Endothelial cell of umbilical vein (primary cell): ENCODE measurements around the gene DOK1. TPM values are rescaled to one million over a fixed set of nuclear protein-coding genes. Genes with fewer than 3 reads are reported as not detected.

Experiments
- BruUV-seq: library from RNA; stranded (reverse); fragments of 400-500 nt; replicated peaks from 2 replicates; lab custom pipeline; 2021; lab: Mats Ljungman, UMichigan
- CTCF ChIA-PET: fragments of 300-600, 350-600 bp; sonication (Branson Sonifier 250); formaldehyde crosslinking; loops from one replicate; lab custom pipeline; 2021; ENCODE audit warnings: antibody characterized with exemption, inconsistent platforms; lab: Charles Lee
- POLR2A ChIA-PET: fragments of 300-600, 350-600 bp; sonication (Branson Sonifier 250); formaldehyde crosslinking; loops from one replicate; lab custom pipeline; 2021; ENCODE audit warnings: antibody characterized with exemption, inconsistent platforms; lab: Charles Lee
- DNase-seq: peaks from one replicate; pipeline ENCODE4 v3.0.0-alpha.2; 2011; ENCODE audit warnings: low read depth, low spot score
- FAIRE-seq: peaks from 2 replicates; lab custom pipeline; 2011; peaks lifted over from hg19 to GRCh38; lab: Jason Lieb, UNC
- H2AFZ ChIP-seq: 2 replicates; pipeline ENCODE4 v1.6.0; 2012; ENCODE audit warnings: low read depth, low read length, control low read depth, inconsistent platforms
- H3K27ac ChIP-seq: 2 replicates; pipeline ENCODE4 v1.5.1; 2011; ENCODE audit warnings: low read depth, mild to moderate bottlenecking, control low read depth, low read length, moderate library complexity; ENCODE audit not compliant: insufficient read depth
- H3K27me3 ChIP-seq, 2 experiments: 2 replicates each; pipeline versions ENCODE4 v1.6.0 to v1.6.1; 2011; ENCODE audit warnings: low read length in 2 of 2, mixed read lengths in 1 of 2; ENCODE audit not compliant: control insufficient read depth in 2 of 2, insufficient read depth in 2 of 2
- H3K36me3 ChIP-seq, 2 experiments: 2 replicates in 1 of 2; 3 replicates in 1 of 2; pipeline ENCODE4 v1.5.1; 2011; ENCODE audit warnings: low read length in 2 of 2, mild to moderate bottlenecking in 1 of 2, moderate library complexity in 1 of 2; ENCODE audit not compliant: control insufficient read depth in 2 of 2, insufficient read depth in 2 of 2; ENCODE audit errors: extremely low read depth in 1 of 2
- H3K4me1 ChIP-seq: 3 replicates; pipeline ENCODE4 v1.5.1; 2011; ENCODE audit warnings: mild to moderate bottlenecking, low read length; ENCODE audit not compliant: control insufficient read depth, insufficient read depth; ENCODE audit errors: extremely low read depth
- H3K4me2 ChIP-seq: 2 replicates; pipeline ENCODE4 v1.6.1; 2011; ENCODE audit warnings: low read length, control low read depth, mixed read lengths; ENCODE audit not compliant: insufficient read depth
- H3K4me3 ChIP-seq, 3 experiments: fragments of 200-600 bp in 1 of 3; sonication (generic), shearing (Covaris generic) in 1 of 3; replicated peaks in 1 of 3; 2 replicates each; pipeline ENCODE4 v1.5.1; 2011 to 2016; ENCODE audit warnings: control low read depth in 3 of 3, low read length in 3 of 3, mild to moderate bottlenecking in 2 of 3, inconsistent platforms in 1 of 3, low read depth in 1 of 3, moderate library complexity in 1 of 3; ENCODE audit not compliant: insufficient read depth in 1 of 3
- H3K79me2 ChIP-seq: 2 replicates; pipeline ENCODE4 v1.6.0; 2012; ENCODE audit warnings: low read length, inconsistent platforms; ENCODE audit not compliant: control insufficient read depth, insufficient read depth
- H3K9ac ChIP-seq: replicated peaks from 2 replicates; pipeline ENCODE3; 2011; ENCODE audit warnings: low read length, control low read depth; ENCODE audit not compliant: insufficient read depth; ENCODE audit errors: extremely low read depth
- H3K9me1 ChIP-seq: replicated peaks from 3 replicates; pipeline ENCODE4 v1.6.0; 2011; ENCODE audit warnings: mild to moderate bottlenecking, low read length; ENCODE audit not compliant: control insufficient read depth, insufficient read depth; ENCODE audit errors: extremely low read depth
- H3K9me3 ChIP-seq: replicated peaks from 2 replicates; pipeline ENCODE4 v1.5.1; 2012; ENCODE audit warnings: low read length, inconsistent platforms; ENCODE audit not compliant: control insufficient read depth, insufficient read depth
- H4K20me1 ChIP-seq: replicated peaks from 2 replicates; pipeline ENCODE3; 2011; ENCODE audit warnings: mild to moderate bottlenecking, low read length; ENCODE audit not compliant: control insufficient read depth, insufficient read depth; ENCODE audit errors: extremely low read depth
- CTCF ChIP-seq, 2 donors: IDR thresholded peaks; 1 replicate in 1 of 2; 2 replicates in 1 of 2; pipeline ENCODE4 v1.5.1; 2011; ENCODE audit warnings: low read length in 2 of 2, mild to moderate bottlenecking in 2 of 2, moderate library complexity in 2 of 2, control low read depth in 1 of 2, inconsistent platforms in 1 of 2, low read depth in 1 of 2; ENCODE audit not compliant: insufficient read depth in 1 of 2; ENCODE audit errors: extremely low read depth in 1 of 2
- EZH2 ChIP-seq: IDR thresholded peaks from 2 replicates; pipeline ENCODE4 v1.6.1; 2012; ENCODE audit warnings: borderline replicate concordance, low read depth, mild to moderate bottlenecking, moderate library complexity, low read length, inconsistent platforms; ENCODE audit not compliant: severe bottlenecking
- FOS ChIP-seq: IDR thresholded peaks from 2 replicates; pipeline ENCODE4 v1.6.1; 2011; ENCODE audit warnings: mild to moderate bottlenecking, low read length, moderate library complexity, borderline replicate concordance; ENCODE audit not compliant: insufficient read depth
- GATA2 ChIP-seq: IDR thresholded peaks from 2 replicates; pipeline ENCODE4 v1.7.0; 2011; ENCODE audit warnings: low read depth, mild to moderate bottlenecking, moderate library complexity, mixed read lengths, low read length; ENCODE audit not compliant: insufficient read length, insufficient read depth
- MAX ChIP-seq: IDR thresholded peaks from 2 replicates; pipeline ENCODE4 v1.6.1; 2011; ENCODE audit not compliant: insufficient read depth, insufficient read length
- MYC ChIP-seq: IDR thresholded peaks from one replicate; pipeline ENCODE4 v1.6.1; 2011; ENCODE audit warnings: mild to moderate bottlenecking, low read depth, low read length
- POLR2A ChIP-seq: IDR thresholded peaks from 2 replicates; pipeline ENCODE4 v1.6.1; 2012; ENCODE audit warnings: low read depth, mild to moderate bottlenecking, control low read depth, low read length
- POLR2AphosphoS5 ChIP-seq: IDR thresholded peaks from 2 replicates; pipeline ENCODE4 v1.6.1; 2012; ENCODE audit warnings: low read depth, mild to moderate bottlenecking, control low read depth, low read length, moderate library complexity; ENCODE audit not compliant: insufficient read depth
- dilution Hi-C: fragments of 300-500 bp; cut with MboI; formaldehyde crosslinking; loops from one replicate; pipeline ENCODE4 v1.15.0; 2019; ENCODE audit warnings: low sequenced_read_pairs; ENCODE audit not compliant: extremely low pct_ligation_motif_present
- intact Hi-C: fragments of 100-400 bp; cut with micrococcal nuclease; formaldehyde crosslinking; loops from one replicate; pipeline ENCODE4 v1.10.0; 2022
- polyA plus RNA-seq, 4 experiments: library from polyadenylated mRNA; depleted of rRNA in 3 of 4; stranded (reverse) in 3 of 4; unstranded in 1 of 4; fragments of >200 nt; gene quantifications; 2 replicates each; pipeline versions ENCODE4 v1.2.1 to v1.2.3, GENCODE V29; 2011 to 2012; ENCODE audit warnings: missing spikeins in 1 of 4
- total RNA-seq: library from RNA; stranded (reverse); gene quantifications from 2 replicates; pipeline ENCODE4 v1.2.3, GENCODE V29; 2021

Gene DOK1
- total and polyA plus RNA-seq, 2 donors (not counting 3 experiments of a cell fraction or from before 2014, with no cell fraction given): 10.4 to 12.7 TPM

GRCh38 chr2:74566754-74567085 is 12.2 kb downstream of the DOK1 start:
- no TSS peak for BruUV-seq
- ChIA-PET CTCF (interaction anchor here (3.3 kb wide), 1 partner anchor 22 kb away, joined by 14 read pairs; no protein-coding TSS in a partner anchor), POLR2A (no interaction called here)
- H3K27me3 ChIP-seq: peaks cover 16 to 19% of the 10 kb centered on the region in 2 experiments
- dilution Hi-C loops: no loop called here
- intact Hi-C loops: no loop called here
- TF ChIP-seq MAX (no peak), CTCF (IDR thresholded peaks at IDR 0.05; ENCODE audit: extremely low read depth in 1 of 2, insufficient read depth in 1 of 2, low read depth in 1 of 2, low read length in 2 of 2) (no peak), FOS (peak; percentile 24), MYC (no peak), POLR2AphosphoS5 (no peak), GATA2 (no peak), EZH2 (no peak), POLR2A (no peak)
- H4K20me1 ChIP-seq: no peaks in the 10 kb centered on the region
- no peaks in the 10 kb centered on the region for H3K9me1 ChIP-seq
- no peak overlapping the region for H3K27ac ChIP-seq
- FAIRE-seq (no peak), DNase-seq (no peak)
- no peak overlapping the region for H3K4me3 ChIP-seq
- no peak overlapping the region for H3K4me2 ChIP-seq
- no peaks in the 10 kb centered on the region for H3K4me1 ChIP-seq
- no peak overlapping the region for H2AFZ ChIP-seq
- H3K9ac ChIP-seq: no peak overlapping the region
- H3K36me3 ChIP-seq: no peaks in the 10 kb centered on the region
- H3K9me3 ChIP-seq: no peaks in the 10 kb centered on the region
- no peaks in the 10 kb centered on the region for H3K79me2 ChIP-seq
